ENCODE measurements around the gene FHIT. TPM values are rescaled to one million over a fixed set of nuclear protein-coding genes. Genes with fewer than 3 reads are reported as not detected.

Gene FHIT
- total and polyA plus RNA-seq, 9 donors: 5.1 to 11.8 (median 9.5) TPM

- Histone ChIP-seq H3K4me1 (ENCODE audit: insufficient read depth) (no peaks in the 10 kb centered on the region), H3K27me3 (no peaks in the 10 kb centered on the region), H3K27ac (no peak overlapping the region), H3K4me3 (no peak overlapping the region), H3K9me3 (no peaks in the 10 kb centered on the region), H3K36me3 (no peaks in the 10 kb centered on the region)
- intact Hi-C loops (cut with DNase I): no loop called here
- no peak for DNase-seq
- TF ChIP-seq, protein P1, sequence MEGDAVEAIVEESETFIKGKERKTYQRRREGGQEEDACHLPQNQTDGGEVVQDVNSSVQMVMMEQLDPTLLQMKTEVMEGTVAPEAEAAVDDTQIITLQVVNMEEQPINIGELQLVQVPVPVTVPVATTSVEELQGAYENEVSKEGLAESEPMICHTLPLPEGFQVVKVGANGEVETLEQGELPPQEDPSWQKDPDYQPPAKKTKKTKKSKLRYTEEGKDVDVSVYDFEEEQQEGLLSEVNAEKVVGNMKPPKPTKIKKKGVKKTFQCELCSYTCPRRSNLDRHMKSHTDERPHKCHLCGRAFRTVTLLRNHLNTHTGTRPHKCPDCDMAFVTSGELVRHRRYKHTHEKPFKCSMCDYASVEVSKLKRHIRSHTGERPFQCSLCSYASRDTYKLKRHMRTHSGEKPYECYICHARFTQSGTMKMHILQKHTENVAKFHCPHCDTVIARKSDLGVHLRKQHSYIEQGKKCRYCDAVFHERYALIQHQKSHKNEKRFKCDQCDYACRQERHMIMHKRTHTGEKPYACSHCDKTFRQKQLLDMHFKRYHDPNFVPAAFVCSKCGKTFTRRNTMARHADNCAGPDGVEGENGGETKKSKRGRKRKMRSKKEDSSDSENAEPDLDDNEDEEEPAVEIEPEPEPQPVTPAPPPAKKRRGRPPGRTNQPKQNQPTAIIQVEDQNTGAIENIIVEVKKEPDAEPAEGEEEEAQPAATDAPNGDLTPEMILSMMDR (IDR thresholded peaks at IDR 0.05): no peak
- TF ChIP-seq POLR2A (IDR thresholded peaks at IDR 0.05): no peak
- TF ChIP-seq EP300 (IDR thresholded peaks at IDR 0.05): no peak
- WGBS, 3 donors: 94 to 95% (median 95%) methylated on average over 7 of the region's 7 CpGs
Measured at GRCh38 chr3:59795756-59796155, 1455.5 kb downstream of the FHIT start.

DNA sequence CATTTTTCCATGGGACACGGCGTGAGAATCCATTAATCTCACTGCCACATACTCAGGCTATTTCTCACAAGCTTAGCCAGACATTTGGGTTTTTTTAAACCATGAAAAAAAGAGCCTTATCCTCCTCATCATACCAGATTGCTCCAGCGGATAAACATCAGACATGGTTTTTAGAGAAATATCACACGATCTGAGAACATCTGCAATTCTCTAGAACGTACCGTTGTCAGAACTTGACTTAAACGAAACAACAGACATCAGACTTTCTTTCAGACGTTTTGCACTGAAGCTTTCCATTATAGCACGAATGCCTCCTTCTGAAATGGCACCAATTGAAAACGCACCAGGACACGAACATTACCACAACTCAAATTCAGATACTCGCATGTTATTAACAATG, 1457.3 kb downstream of the FHIT start:
- Histone ChIP-seq H3K27me3 (no peaks in the 10 kb centered on the region), H3K4me3 (no peak overlapping the region), H3K36me3 (no peaks in the 10 kb centered on the region), H3K9me3 (no peaks in the 10 kb centered on the region), H3K4me1 (ENCODE audit: insufficient read depth) (no peaks in the 10 kb centered on the region), H3K27ac (no peak overlapping the region)
- 91 to 95% (median 93%) methylated on average over 12 of the region's 12 CpGs for WGBS, 3 donors
- TF ChIP-seq, protein P1 (IDR thresholded peaks at IDR 0.05): no peak
- TF ChIP-seq EP300 (IDR thresholded peaks at IDR 0.05) (no peak), POLR2A (IDR thresholded peaks at IDR 0.05) (no peak)
- DNase-seq: no peak
- intact Hi-C loops (cut with DNase I): no loop called here

GRCh38 chr3:59791774-59792308, 1459.4 kb downstream of the FHIT start:
- Histone ChIP-seq H3K4me3 (no peak overlapping the region), H3K27me3 (no peaks in the 10 kb centered on the region), H3K4me1 (ENCODE audit: insufficient read depth) (no peaks in the 10 kb centered on the region), H3K9me3 (no peaks in the 10 kb centered on the region), H3K36me3 (no peaks in the 10 kb centered on the region), H3K27ac (no peak overlapping the region)
- no peak for DNase-seq
- TF ChIP-seq, protein P1 (IDR thresholded peaks at IDR 0.05): no peak
- no peak for TF ChIP-seq POLR2A (IDR thresholded peaks at IDR 0.05)
- TF ChIP-seq EP300 (IDR thresholded peaks at IDR 0.05): no peak
- intact Hi-C loops (cut with DNase I): no loop called here
- 91 to 98% (median 97%) methylated on average over 3 of the region's 3 CpGs for WGBS, 3 donors

DNA sequence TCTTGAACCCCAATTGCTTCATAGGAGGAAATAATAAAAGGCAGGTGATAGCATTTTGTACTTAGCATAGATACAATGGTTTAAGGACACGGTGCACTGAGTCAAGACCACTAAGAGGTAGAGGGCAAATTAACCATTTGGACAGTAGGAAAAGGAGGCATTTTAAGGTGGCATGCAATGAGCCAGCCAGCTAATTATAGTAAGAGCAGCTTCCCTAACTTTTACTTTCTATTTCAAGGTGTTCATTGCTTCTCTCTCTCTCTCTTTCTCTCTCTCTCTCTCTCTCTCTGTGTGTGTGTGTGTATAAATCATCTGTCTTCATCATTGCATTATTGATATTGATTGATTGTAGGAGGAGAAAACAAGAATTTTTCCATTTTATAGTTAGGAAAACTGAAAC, 1461.0 kb downstream of the FHIT start:
- Histone ChIP-seq H3K27me3 (no peaks in the 10 kb centered on the region), H3K4me1 (ENCODE audit: insufficient read depth) (no peaks in the 10 kb centered on the region), H3K27ac (no peak overlapping the region), H3K4me3 (no peak overlapping the region), H3K9me3 (no peaks in the 10 kb centered on the region), H3K36me3 (no peaks in the 10 kb centered on the region)
- TF ChIP-seq EP300 (IDR thresholded peaks at IDR 0.05): no peak
- no peak for TF ChIP-seq POLR2A (IDR thresholded peaks at IDR 0.05)
- TF ChIP-seq, protein P1 (IDR thresholded peaks at IDR 0.05): no peak
- intact Hi-C loops (cut with DNase I): no loop called here
- 71 to 76% (median 75%) methylated on average over 1 of the region's 1 CpG for WGBS, 3 donors
- no peak for DNase-seq

All from ovary (tissue), 9 donors.